HuH-7.5 (cell line): ENCODE data around the gene GRIN3B.

Experiments used
- DNase-seq: peaks from one replicate; pipeline ENCODE4 v3.0.0; 2011; ENCODE audit warnings: low spot score

GRIN3B gene

DNA sequence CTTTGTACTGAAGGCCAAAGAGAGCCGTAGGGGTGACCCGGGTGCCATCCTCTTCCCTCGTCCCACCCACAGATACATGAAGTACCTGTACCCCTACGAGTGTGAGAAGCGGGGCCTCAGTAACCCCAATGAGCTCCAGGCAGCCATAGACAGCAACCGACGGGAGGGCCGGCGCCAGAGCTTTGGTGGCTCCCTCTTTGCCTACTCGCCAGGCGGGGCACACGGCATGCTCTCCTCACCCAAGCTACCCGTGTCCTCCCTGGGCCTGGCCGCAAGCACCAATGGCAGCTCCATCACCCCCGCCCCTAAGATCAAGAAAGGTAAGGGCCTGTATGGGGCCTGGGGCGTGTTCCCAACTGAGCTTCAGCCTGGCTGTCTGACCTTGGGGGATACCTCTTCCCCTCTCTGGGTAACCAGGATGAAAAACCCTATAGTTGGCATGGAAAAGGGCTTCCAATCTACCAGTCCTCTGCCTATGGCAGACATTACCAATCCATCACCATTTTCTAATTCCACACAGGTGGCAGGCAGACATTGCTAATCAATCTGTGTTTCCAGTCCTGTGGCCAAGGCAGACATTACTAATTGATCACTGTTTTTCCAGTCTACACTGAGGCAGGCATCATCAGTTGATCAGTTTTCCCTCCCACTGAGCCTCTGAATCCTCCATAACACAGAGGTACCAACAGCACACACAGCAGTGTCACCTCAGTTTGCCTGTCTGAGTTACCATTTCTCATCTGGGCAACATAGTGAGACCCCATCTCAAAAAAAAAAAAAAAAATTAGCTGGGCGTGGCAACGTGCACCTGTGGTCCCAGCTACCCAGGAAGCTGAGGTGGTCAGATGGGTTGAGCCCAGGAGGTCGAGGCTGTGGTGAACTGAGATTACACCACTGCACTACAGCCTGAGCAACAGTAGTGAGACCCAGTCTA lies 35.2 kb upstream of the GRIN3B start:
- no peak for DNase-seq

GRCh38 chr19:966485-967088 lies 33.6 kb upstream of the GRIN3B start:
- DNase-seq, result no peak

- DNase-seq, result no peak
Observed at GRCh38 chr19:970695-971094, 29.5 kb upstream of the GRIN3B start.

DNA sequence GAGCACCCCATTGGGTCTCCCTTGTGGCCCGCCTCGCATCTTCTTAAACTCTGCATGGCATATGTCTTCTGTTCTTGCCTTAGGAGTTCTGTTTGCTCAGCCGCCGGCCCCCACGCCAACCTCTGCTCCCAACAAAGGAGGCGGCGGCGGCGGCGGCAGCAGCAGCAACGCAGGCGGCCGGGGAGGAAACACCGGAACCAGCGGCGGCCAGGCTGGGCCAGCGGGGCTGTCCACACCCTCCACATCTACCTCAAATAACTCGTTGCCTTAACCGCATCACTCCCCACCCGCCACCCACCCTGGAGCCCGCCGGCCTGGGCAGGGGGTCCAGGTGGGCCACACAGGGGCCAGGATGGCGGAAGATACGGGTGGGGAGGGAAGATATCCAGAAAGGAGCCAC lies 28.4 kb upstream of the GRIN3B start:
- DNase-seq, result no peak

- DNase-seq, result no peak
Observed at GRCh38 chr19:972281-972680, 27.9 kb upstream of the GRIN3B start.

DNA sequence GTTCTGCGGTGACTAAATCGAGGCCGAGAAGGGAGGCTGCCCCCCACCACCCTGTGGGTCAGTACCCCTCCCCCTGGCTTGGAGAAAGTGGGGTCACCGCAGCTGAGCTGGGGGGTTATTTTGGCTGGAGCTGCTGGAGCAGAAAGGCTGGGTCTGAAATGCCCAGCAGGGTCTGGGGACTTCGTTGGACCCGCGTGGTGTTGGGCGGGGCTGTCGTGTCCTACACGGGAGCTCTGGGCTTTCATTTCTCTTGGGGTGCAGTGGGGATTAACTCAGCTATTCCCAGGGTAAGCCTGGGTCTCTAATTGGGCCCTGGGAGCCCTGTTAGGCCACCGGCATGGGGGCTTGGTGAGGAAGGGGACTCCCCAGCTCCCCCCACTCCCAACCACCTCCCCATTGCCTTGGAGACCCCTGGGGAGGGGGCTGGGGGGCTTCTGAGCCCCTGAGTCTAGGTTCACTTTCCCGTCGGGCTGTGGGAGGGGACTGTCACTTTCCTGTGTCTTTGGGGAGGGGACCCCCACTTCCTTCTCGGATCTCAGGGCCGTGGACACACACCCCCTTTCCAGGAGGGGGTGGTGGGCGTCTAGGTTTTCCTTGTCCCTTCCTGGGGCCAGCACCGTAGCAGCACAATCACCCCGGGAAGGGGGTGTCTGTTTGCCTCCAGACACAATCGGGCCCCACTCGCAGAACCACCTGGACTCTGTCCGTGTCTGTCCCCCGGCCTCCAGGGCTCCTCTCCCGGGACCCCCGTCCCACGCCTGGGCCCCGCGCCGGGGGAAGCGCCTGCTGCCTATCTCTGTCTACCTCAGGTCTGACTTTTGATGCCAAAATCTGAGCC lies 26.3 kb upstream of the GRIN3B start:
- no peak for DNase-seq

DNA sequence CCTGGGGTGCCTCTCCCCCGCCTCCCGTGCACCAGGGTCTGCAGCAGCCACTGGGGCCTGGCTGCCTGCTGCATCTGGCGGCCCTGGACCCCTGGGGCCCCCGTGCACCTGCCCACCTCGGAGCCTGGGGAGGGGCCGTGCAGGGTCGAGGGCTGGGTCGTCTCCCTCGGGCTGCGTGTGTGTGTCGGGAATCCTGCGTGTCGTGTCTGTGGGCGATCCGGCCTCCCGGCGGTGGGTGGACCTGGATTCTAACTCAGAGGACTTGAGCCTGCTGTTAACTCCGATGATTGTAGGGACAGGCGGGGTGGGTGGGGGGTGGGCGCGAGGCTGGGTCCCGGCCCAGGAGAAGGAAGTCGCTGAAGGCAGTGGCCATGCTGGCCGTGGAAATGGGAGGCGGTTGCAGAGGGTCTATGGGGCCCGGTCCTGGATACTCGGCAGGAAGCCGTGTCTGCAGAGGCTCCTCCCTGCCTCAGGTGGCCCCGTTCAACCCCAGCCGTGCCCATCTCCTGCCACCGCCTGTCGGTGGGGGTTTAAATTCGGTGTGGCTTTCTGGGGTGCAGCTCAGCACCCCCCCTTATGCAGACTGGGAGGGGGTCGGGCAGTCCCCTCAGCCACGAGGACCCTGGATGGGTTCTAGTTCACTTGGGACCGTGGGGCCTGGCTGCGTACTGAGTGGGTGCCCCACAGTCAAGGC lies 25.5 kb upstream of the GRIN3B start:
- DNase-seq, result no peak

DNA sequence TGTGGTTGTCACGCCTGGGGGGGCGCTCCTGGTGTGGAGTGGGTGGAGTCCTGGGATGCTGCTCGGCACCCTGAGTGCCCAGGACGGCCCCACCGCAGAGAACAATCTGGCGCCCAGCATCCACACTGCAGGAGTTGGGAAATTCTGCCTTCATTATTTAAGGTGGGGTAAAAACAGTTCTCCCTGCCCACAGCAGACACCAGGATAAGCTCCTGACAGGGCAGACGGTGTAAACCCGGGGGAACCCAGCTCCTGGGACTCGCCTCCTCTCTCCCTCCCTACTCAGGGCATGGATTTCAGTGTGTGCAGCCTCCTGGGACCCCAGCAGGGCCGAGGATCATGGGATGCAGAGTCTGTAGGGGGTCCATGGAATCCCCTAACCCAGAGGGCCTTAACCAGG lies 23.7 kb upstream of the GRIN3B start:
- no peak for DNase-seq

- no peak for DNase-seq
Observed at GRCh38 chr19:977058-977464, 23.2 kb upstream of the GRIN3B start.

- no peak for DNase-seq
Observed at GRCh38 chr19:979318-979741, 20.9 kb upstream of the GRIN3B start.

- peak; percentile 97 for DNase-seq
Observed at GRCh38 chr19:980133-980998, 19.9 kb upstream of the GRIN3B start.

DNA sequence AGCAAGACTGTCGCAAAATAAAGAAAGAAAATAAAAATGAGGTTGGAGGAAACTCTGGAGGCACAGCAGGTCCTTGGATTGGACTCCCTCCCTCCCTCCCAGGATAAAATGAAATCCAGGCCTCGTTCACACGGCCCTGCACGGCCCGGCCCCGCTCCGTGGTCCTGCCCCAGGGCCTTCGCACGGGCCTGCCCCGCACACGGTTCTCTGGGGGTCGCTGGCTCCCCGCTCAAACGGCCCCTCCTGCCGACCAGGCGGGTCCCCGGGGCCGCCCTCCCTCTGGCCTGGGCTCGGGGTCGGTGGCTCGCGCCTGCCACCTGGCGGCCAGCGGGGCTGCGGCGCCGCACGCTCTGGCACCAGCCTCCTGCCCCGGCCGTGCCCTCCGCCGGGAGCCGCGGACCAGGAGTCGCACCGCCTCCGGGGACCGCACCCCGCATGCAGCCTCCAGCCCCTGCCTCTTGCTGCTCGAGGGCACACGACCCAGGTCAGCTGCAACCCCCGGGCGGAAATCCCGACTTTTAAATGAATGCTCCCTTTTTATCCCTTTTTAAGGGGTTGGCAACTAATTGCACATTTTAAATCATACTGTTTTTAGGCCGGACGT lies 17.6 kb upstream of the GRIN3B start:
- DNase-seq, result peak; percentile 98

- DNase-seq, result peak; percentile 100
Observed at GRCh38 chr19:984165-984967, 15.9 kb upstream of the GRIN3B start, which contains the start of gene WDR18. Gene WDR18 (plus strand): TSS chr19:984345. CDS start chr19:984354, 9 bp downstream.

DNA sequence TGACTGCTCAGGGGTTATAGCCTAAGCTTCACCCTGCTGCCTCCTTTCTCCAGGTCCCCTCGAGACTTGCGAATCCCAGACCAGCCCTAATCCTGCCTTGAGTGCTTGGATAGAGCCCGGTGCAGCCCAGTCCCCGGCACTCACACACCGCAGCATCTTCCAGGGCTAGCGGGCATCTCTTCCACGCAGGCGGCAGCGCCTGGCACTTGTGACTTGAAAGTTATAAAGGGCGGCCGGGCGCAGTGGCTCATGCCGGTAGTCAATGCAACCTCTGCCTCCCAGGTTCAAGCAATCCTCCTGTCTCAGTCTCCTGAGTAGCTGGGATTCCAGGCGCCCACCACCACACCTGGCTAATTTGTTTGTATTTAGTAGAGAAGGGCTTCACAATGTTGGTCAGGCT lies 14.1 kb upstream of the GRIN3B start:
- no peak for DNase-seq

DNA sequence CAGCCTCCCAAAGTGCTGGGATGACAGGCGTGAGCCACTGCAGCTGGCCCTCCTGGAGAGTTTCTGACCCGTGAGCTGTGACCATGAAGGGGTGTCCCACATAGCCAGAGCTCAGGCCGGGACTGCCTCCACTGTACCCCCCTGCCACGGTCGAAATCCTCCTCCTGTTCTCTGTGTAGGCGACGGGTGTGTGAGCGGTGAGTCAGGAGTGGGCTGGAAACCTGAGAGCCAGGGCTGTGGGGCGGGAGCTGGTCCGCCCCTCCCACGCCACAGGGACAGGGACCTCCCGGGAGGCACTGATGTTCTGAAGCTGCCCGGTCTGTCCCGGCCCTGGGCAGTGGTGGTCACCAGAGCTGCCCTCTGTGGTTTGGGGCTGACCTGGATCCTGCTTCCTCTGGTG lies 12.1 kb upstream of the GRIN3B start:
- no peak for DNase-seq

- no peak for DNase-seq
Observed at GRCh38 chr19:988510-988909, 11.7 kb upstream of the GRIN3B start.

DNA sequence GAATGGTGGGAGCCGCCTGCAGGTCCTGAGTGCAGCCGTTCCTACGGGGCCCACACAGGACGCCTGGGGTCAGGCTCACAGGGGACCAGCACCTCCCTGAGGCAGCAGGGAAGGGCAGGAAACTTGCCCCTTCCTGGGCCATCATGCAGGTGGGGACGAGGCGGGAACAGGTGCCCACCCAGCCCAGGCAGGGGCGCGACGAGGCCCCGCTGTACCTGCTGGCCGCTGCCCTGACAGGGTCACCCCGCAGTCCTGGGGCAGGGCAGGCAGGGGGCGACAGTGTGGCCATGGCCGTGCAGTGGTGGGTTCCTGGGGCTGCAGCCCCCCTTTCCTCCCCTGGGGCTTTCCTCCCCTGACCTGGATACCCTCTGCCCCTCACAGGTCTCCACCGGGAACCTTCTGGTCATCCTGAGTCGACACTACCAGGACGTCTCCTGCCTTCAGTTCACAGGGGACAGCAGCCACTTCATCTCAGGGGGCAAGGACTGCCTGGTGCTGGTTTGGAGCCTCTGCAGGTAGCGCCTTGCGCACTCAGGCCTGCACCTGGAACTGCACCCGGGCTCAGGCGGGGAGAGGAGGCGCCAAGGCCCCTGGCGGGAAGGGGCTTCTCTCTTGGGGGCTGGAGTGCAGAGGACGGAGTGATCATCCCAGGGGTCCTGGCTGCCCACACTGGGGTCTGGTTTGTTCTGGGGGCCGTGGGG lies 10.7 kb upstream of the GRIN3B start:
- no peak for DNase-seq

DNA sequence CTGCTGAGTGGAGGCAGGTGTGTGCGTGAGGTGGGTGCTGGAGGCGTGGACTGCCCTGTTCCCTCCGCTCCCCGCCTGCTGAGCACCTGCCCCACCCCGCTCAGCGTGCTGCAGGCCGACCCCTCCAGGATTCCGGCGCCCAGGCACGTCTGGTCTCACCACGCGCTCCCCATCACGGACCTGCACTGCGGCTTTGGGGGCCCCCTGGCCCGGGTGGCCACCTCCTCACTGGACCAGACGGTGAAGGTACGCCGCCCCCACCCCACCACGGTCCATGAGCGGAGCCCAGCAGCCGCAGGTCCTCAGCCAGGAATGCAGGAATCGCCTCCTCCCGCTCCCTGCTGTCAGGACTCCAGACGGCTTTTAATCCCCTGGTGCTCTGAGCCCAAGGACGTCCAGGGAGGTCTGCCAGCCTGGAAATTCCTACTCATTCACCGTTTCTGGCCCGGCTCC lies 10.1 kb upstream of the GRIN3B start:
- DNase-seq, result no peak

- DNase-seq, result no peak
Observed at GRCh38 chr19:990746-991145, 9.5 kb upstream of the GRIN3B start.
